ENCODE results near the gene MMP28. TPM values are rescaled to one million over a fixed set of nuclear protein-coding genes. Genes with fewer than 3 reads are reported as not detected.

MMP28 gene
- 23.5 TPM for total RNA-seq

- DNase-seq (ENCODE audit: low spot score): peak; percentile 68
Measured at GRCh38 chr17:35795007-35795870, at the start of gene MMP28. Gene MMP28, minus strand, starts transcription at chr17:35795641. Its CDS starts 264 bp downstream, at chr17:35795377.

GRCh38 chr17:35844547-35844946, 49.1 kb upstream of the MMP28 start:
- DNase-seq (ENCODE audit: low spot score): no peak

- DNase-seq (ENCODE audit: low spot score): no peak
Measured at GRCh38 chr17:35843698-35844097, 48.3 kb upstream of the MMP28 start.

- no peak for DNase-seq (ENCODE audit: low spot score)
Measured at GRCh38 chr17:35842239-35842638, 46.8 kb upstream of the MMP28 start.

- no peak for DNase-seq (ENCODE audit: low spot score)
Measured at GRCh38 chr17:35841505-35841904, 46.1 kb upstream of the MMP28 start.

- DNase-seq (ENCODE audit: low spot score): no peak
Measured at GRCh38 chr17:35841101-35841500, 45.7 kb upstream of the MMP28 start.

- no peak for DNase-seq (ENCODE audit: low spot score)
Measured at GRCh38 chr17:35825206-35825605, 29.8 kb upstream of the MMP28 start.

GRCh38 chr17:35821308-35821707, 25.9 kb upstream of the MMP28 start:
- no peak for DNase-seq (ENCODE audit: low spot score)

GRCh38 chr17:35819455-35819854, 24.0 kb upstream of the MMP28 start:
- DNase-seq (ENCODE audit: low spot score): no peak

- DNase-seq (ENCODE audit: low spot score): no peak
Measured at GRCh38 chr17:35817196-35817595, 21.8 kb upstream of the MMP28 start.

- DNase-seq (ENCODE audit: low spot score): no peak
Measured at GRCh38 chr17:35816723-35817122, 21.3 kb upstream of the MMP28 start.

- no peak for DNase-seq (ENCODE audit: low spot score)
Measured at GRCh38 chr17:35812456-35812855, 17.0 kb upstream of the MMP28 start.

GRCh38 chr17:35811759-35812158, 16.3 kb upstream of the MMP28 start:
- DNase-seq (ENCODE audit: low spot score): no peak

GRCh38 chr17:35809855-35810461, 14.5 kb upstream of the MMP28 start:
- DNase-seq (ENCODE audit: low spot score): no peak

- DNase-seq (ENCODE audit: low spot score): peak; percentile 96
Measured at GRCh38 chr17:35808962-35809854, 13.8 kb upstream of the MMP28 start, which contains the start of gene TAF15. Gene TAF15, plus strand, starts transcription at chr17:35809484. Its CDS starts 86 bp downstream, at chr17:35809570.

- no peak for DNase-seq (ENCODE audit: low spot score)
Measured at GRCh38 chr17:35808240-35808961, 13.0 kb upstream of the MMP28 start.

GRCh38 chr17:35807371-35808144, 12.1 kb upstream of the MMP28 start:
- no peak for DNase-seq (ENCODE audit: low spot score)

GRCh38 chr17:35804658-35805192, 9.3 kb upstream of the MMP28 start:
- DNase-seq (ENCODE audit: low spot score): peak; percentile 70

- DNase-seq (ENCODE audit: low spot score): peak; percentile 66
Measured at GRCh38 chr17:35801583-35802224, 6.3 kb upstream of the MMP28 start.

GRCh38 chr17:35799942-35800341, 4.5 kb upstream of the MMP28 start:
- peak; percentile 85 for DNase-seq (ENCODE audit: low spot score)

Data from ureter (tissue), 1 donor.